NT2/D1 (cell line): Measurements from ENCODE around the gene SRGAP3.

Experiments
- YY1 ChIP-seq: IDR thresholded peaks from 2 replicates; pipeline ENCODE4 v1.6.1; 2011; ENCODE audit not compliant: insufficient read length, insufficient read depth
- ZNF274 ChIP-seq: IDR thresholded peaks from 2 replicates; pipeline ENCODE4 v1.6.1; 2011; ENCODE audit warnings: mild to moderate bottlenecking, low read depth, low read length

DNA sequence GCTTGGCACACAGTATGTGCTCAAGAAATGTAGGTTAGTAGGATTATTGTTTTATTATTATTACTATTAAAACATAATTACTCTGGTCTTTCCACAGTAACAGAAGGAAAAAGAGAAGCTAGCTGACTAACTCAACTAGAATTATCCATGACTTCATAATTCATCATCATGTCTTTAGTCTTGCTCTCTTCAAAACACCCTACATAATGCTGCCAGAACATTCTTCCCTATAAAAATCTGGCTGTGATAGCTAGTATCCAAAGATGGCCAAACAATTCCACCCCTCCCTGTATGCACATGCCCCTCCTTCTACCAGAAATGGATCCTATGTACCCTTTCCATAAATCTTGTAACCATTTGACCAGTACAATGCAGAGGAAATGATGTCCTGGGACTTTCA is 48.8 kb upstream of the SRGAP3 start:
- no peak for TF ChIP-seq ZNF274
- no peak for TF ChIP-seq YY1
